Right forelimb (tissue), 1 donor: ENCODE data around the gene MYO1E.

Source experiments
- DNase-seq: peaks from one replicate; pipeline ENCODE4 v3.0.0-alpha.2; 2018

The MYO1E gene

GRCh38 chr15:59385171-59385570 lies 12.5 kb upstream of the MYO1E start:
- no peak for DNase-seq

GRCh38 chr15:59384507-59384906 lies 11.8 kb upstream of the MYO1E start:
- DNase-seq, result no peak

- no peak for DNase-seq
These were observed 8.4 kb upstream of the MYO1E start for GRCh38 chr15:59380902-59381610.

GRCh38 chr15:59379531-59379930 lies 6.9 kb upstream of the MYO1E start:
- no peak for DNase-seq

- DNase-seq, result no peak
These were observed 6.2 kb upstream of the MYO1E start for GRCh38 chr15:59378855-59379254.

GRCh38 chr15:59377924-59378323 lies 5.3 kb upstream of the MYO1E start:
- DNase-seq, result no peak

GRCh38 chr15:59376733-59377132 lies 4.1 kb upstream of the MYO1E start:
- DNase-seq, result no peak

- no peak for DNase-seq
These were observed 544 bp upstream of the MYO1E start for GRCh38 chr15:59373215-59373614.

GRCh38 chr15:59371458-59372351 lies 966 bp downstream of the MYO1E start:
- DNase-seq, result no peak

GRCh38 chr15:59369597-59369996 lies 3.1 kb downstream of the MYO1E start:
- no peak for DNase-seq

GRCh38 chr15:59367022-59367451 lies 5.6 kb downstream of the MYO1E start:
- DNase-seq, result no peak

- no peak for DNase-seq
These were observed 6.2 kb downstream of the MYO1E start for GRCh38 chr15:59366333-59367021.

GRCh38 chr15:59364248-59364647 lies 8.4 kb downstream of the MYO1E start:
- DNase-seq, result no peak

- no peak for DNase-seq
These were observed 10.3 kb downstream of the MYO1E start for GRCh38 chr15:59362331-59362730.

- DNase-seq, result no peak
These were observed 11.8 kb downstream of the MYO1E start for GRCh38 chr15:59360896-59361295.

- DNase-seq, result no peak
These were observed 12.4 kb downstream of the MYO1E start for GRCh38 chr15:59360305-59360704.

- no peak for DNase-seq
These were observed 16.9 kb downstream of the MYO1E start for GRCh38 chr15:59355730-59356129.

GRCh38 chr15:59354417-59355031 lies 18.1 kb downstream of the MYO1E start:
- DNase-seq, result no peak

- DNase-seq, result no peak
These were observed 18.7 kb downstream of the MYO1E start for GRCh38 chr15:59353994-59354416.

- no peak for DNase-seq
These were observed 20.0 kb downstream of the MYO1E start for GRCh38 chr15:59352683-59353082.

- no peak for DNase-seq
These were observed 20.5 kb downstream of the MYO1E start for GRCh38 chr15:59352189-59352588.

GRCh38 chr15:59350421-59350732 lies 22.3 kb downstream of the MYO1E start:
- DNase-seq, result no peak
